Suprapubic skin (tissue), 4 donors: Measurements from ENCODE around the gene SULT1B1. TPM values are rescaled to one million over a fixed set of nuclear protein-coding genes. Genes with fewer than 3 reads are reported as not detected.

Source experiments
- DNase-seq, 2 donors: peaks; one replicate each; pipeline ENCODE4 v3.0.0-alpha.2; 2019; ENCODE audit warnings: low spot score in 2 of 2
- H3K27ac ChIP-seq: fragments of 200-600 bp; sonication (generic); one replicate; pipeline ENCODE4 v1.5.1; 2019
- H3K27me3 ChIP-seq: fragments of 200-600 bp; sonication (generic); one replicate; pipeline ENCODE4 v1.5.1; 2019
- H3K36me3 ChIP-seq: fragments of 200-600 bp; sonication (generic); one replicate; pipeline ENCODE4 v1.5.1; 2019
- H3K4me1 ChIP-seq: fragments of 200-600 bp; sonication (generic); one replicate; pipeline ENCODE4 v1.5.1; 2019
- H3K4me3 ChIP-seq: fragments of 200-600 bp; sonication (generic); one replicate; pipeline ENCODE4 v1.5.1; 2019; ENCODE audit warnings: mild to moderate bottlenecking
- H3K9me3 ChIP-seq: fragments of 200-600 bp; sonication (generic); one replicate; pipeline ENCODE4 v1.5.1; 2019
- EP300 ChIP-seq: sonication (generic); formaldehyde crosslinking; IDR thresholded peaks from one replicate; pipeline ENCODE4 v1.6.1; 2017; ENCODE audit warnings: antibody characterized with exemption
- POLR2A ChIP-seq, 2 donors: fragments of 450-650 bp; IDR thresholded peaks; one replicate each; pipeline ENCODE4 v1.6.1; 2017; ENCODE audit warnings: antibody characterized with exemption in 2 of 2, mild to moderate bottlenecking in 2 of 2, moderate library complexity in 2 of 2
- POLR2AphosphoS5 ChIP-seq, 3 donors: sonication (generic); formaldehyde crosslinking; IDR thresholded peaks; one replicate each; pipeline ENCODE4 v1.6.1; 2017; ENCODE audit warnings: antibody characterized with exemption in 3 of 3
- WGBS: methylation state at CpG from one replicate; pipeline ENCODE4 v1.1.5; 2018; 5-methylcytosine and 5-hydroxymethylcytosine counted together
- total RNA-seq, 4 donors: library from RNA; depleted of rRNA; stranded (reverse); fragments of >200 nt; gene quantifications; one replicate each; pipeline ENCODE4 v1.1.0, GENCODE V29; 2016
- TF ChIP-seq, protein P1 (sequence below), 2 donors: fragments of 200-600 bp in 1 of 2; fragments of 450-650 bp in 1 of 2; sonication (generic) in 1 of 2; IDR thresholded peaks; one replicate each; pipeline ENCODE4 v1.5.1; 2016 to 2019; ENCODE audit warnings: antibody characterized with exemption in 2 of 2, mild to moderate bottlenecking in 1 of 2, moderate library complexity in 1 of 2

Gene SULT1B1
- total RNA-seq, 4 donors from 2014 or later = 0.08 to 0.24 (median 0.23) TPM

DNA sequence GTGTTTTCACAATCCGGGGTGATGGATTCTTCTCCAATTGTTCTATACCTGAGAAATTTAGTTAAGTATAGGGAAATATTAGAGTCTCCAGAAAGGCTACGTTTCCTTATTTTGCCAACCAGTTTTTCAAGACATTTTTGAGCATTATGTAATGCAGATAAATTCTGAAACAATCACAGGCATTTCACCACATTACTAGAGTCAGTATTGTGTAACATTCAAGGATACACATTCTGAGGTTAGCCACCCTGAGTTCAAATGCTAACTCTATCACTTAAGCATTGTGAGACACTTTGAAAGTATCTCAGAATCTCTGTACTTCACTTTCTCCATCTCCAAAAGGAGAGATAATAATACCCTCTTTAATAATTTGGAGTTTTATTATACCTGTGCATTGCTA lies 10.6 kb downstream of the SULT1B1 start:
- 72% methylated on average over 2 of the region's 2 CpGs for WGBS
- H3K36me3 ChIP-seq = no peaks in the 10 kb centered on the region
- no peak for TF ChIP-seq POLR2AphosphoS5 (IDR thresholded peaks at IDR 0.05)
- no peak for TF ChIP-seq POLR2A (IDR thresholded peaks at IDR 0.05)
- TF ChIP-seq, protein P1, sequence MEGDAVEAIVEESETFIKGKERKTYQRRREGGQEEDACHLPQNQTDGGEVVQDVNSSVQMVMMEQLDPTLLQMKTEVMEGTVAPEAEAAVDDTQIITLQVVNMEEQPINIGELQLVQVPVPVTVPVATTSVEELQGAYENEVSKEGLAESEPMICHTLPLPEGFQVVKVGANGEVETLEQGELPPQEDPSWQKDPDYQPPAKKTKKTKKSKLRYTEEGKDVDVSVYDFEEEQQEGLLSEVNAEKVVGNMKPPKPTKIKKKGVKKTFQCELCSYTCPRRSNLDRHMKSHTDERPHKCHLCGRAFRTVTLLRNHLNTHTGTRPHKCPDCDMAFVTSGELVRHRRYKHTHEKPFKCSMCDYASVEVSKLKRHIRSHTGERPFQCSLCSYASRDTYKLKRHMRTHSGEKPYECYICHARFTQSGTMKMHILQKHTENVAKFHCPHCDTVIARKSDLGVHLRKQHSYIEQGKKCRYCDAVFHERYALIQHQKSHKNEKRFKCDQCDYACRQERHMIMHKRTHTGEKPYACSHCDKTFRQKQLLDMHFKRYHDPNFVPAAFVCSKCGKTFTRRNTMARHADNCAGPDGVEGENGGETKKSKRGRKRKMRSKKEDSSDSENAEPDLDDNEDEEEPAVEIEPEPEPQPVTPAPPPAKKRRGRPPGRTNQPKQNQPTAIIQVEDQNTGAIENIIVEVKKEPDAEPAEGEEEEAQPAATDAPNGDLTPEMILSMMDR (IDR thresholded peaks at IDR 0.05) = no peak
- TF ChIP-seq EP300 = no peak
- no peaks in the 10 kb centered on the region for H3K27me3 ChIP-seq
- H3K27ac ChIP-seq = no peak overlapping the region
- no peak overlapping the region for H3K4me3 ChIP-seq
- no peaks in the 10 kb centered on the region for H3K4me1 ChIP-seq
- DNase-seq = no peak
- no peaks in the 10 kb centered on the region for H3K9me3 ChIP-seq

DNA sequence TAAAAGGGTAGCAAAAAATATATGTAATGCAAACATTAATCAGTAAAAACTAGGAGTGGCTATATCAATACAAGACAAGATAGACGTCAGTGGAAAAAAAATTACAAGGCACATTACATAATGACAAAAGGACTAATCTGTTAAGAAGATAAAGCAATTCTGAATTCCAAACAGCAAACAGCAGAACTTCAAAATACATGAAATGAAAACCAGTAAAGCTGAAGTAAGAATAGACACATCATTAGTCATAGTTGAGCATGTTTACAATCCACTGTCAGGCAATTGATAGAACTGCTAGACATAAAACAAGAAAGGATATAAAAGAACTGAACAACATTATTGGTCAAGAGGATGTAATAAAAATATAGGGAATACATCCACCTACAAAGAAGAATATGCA lies 12.2 kb downstream of the SULT1B1 start:
- H3K27me3 ChIP-seq = no peaks in the 10 kb centered on the region
- no peak overlapping the region for H3K27ac ChIP-seq
- no peak for TF ChIP-seq POLR2A (IDR thresholded peaks at IDR 0.05)
- H3K9me3 ChIP-seq = no peaks in the 10 kb centered on the region
- WGBS = 64% methylated on average over 1 of the region's 1 CpG
- H3K36me3 ChIP-seq = no peaks in the 10 kb centered on the region
- no peak overlapping the region for H3K4me3 ChIP-seq
- no peaks in the 10 kb centered on the region for H3K4me1 ChIP-seq
- no peak for DNase-seq

DNA sequence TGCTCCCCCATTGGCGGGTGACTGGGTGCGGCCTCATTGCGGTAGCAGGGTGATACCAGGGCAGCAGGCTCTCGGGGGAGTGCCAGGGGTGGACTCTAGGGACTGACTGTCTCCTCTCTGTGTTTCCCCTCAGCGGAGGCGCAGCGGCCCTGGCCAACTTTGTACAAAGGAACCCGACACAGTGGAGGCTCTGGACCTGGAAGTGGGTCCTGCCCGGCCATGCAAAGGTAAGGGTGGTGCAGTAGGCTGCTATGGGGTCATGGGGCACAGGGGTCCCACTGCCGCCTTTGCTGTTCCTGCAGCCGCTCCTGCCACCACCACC lies 16.3 kb downstream of the SULT1B1 start:
- Histone ChIP-seq H3K27me3 (no peaks in the 10 kb centered on the region), H3K36me3 (no peaks in the 10 kb centered on the region), H3K27ac (no peak overlapping the region), H3K4me1 (no peaks in the 10 kb centered on the region), H3K9me3 (no peaks in the 10 kb centered on the region), H3K4me3 (no peak overlapping the region)
- DNase-seq = no peak
- WGBS = 93% methylated on average over 5 of the region's 11 CpGs
- TF ChIP-seq POLR2AphosphoS5 (IDR thresholded peaks at IDR 0.05) = no peak
- TF ChIP-seq POLR2A (IDR thresholded peaks at IDR 0.05) = no peak
- TF ChIP-seq, protein P1 (IDR thresholded peaks at IDR 0.05) = no peak
- no peak for TF ChIP-seq EP300

DNA sequence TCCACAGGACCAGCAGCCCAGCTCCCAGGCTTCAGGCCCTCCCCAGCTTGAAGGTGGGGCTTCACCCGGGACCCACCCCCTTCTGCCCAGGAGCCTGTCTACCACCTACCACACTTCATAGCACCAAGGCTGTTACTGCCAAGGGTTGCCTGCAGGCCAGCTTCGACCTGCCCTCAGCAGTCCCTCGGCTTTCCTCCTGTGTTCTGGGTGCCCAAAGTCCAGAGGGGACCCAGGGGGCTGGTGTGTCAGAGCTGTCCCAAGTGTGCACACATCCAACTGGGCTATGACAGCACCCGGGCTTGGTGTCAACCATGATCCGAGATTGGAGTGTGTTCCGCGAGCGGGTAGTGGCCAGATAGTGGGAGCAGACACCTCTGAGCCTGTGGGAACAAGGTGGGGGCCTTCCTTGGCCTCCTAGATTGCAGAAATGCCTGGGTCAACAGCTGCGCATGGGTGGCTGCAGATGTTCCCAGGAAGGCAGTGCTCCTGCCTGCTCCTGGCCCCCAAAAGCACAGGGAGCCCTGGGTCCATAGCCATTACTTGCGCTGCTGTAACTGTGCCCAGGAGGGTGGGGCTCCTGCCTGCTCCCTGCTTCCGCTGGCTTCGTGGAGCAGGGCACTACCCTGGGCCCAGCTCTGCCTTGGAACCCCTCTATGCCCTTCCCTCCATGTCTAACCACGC lies 16.8 kb downstream of the SULT1B1 start:
- 65% methylated on average over 4 of the region's 13 CpGs for WGBS
- DNase-seq = no peak
- no peak for TF ChIP-seq POLR2AphosphoS5 (IDR thresholded peaks at IDR 0.05)
- no peak for TF ChIP-seq POLR2A (IDR thresholded peaks at IDR 0.05)
- TF ChIP-seq EP300 = no peak
- TF ChIP-seq, protein P1 (IDR thresholded peaks at IDR 0.05) = no peak
- Histone ChIP-seq H3K27me3 (no peaks in the 10 kb centered on the region), H3K4me1 (no peaks in the 10 kb centered on the region), H3K36me3 (no peaks in the 10 kb centered on the region), H3K27ac (no peak overlapping the region), H3K4me3 (no peak overlapping the region), H3K9me3 (no peaks in the 10 kb centered on the region)

DNA sequence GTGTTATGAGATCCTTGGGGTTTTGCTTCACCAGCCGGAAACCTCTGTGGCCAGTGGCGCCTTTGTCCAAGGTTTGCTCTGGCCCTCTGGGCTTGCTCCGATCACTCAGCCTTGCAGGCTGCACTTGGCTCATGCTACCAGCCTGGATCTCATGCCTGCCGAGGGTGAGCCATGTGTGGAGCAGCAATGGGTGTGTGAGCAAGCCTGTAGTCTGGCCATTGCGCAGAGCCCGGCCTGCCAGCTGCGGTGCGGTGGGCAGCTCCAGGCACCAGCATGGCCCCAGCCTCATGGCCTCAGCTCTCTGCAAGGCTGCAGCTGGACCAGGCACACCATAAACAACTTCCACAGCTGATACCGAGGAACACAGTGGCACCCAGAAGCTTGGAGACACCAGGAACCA lies 17.8 kb downstream of the SULT1B1 start:
- WGBS = 89% methylated on average over 3 of the region's 9 CpGs
- TF ChIP-seq, protein P1 (IDR thresholded peaks at IDR 0.05) = no peak
- TF ChIP-seq POLR2AphosphoS5 (IDR thresholded peaks at IDR 0.05) = no peak
- TF ChIP-seq POLR2A (IDR thresholded peaks at IDR 0.05) = no peak
- no peak for TF ChIP-seq EP300
- Histone ChIP-seq H3K27me3 (no peaks in the 10 kb centered on the region), H3K4me1 (no peaks in the 10 kb centered on the region), H3K36me3 (no peaks in the 10 kb centered on the region), H3K4me3 (no peak overlapping the region), H3K9me3 (no peaks in the 10 kb centered on the region), H3K27ac (no peak overlapping the region)
- no peak for DNase-seq

DNA sequence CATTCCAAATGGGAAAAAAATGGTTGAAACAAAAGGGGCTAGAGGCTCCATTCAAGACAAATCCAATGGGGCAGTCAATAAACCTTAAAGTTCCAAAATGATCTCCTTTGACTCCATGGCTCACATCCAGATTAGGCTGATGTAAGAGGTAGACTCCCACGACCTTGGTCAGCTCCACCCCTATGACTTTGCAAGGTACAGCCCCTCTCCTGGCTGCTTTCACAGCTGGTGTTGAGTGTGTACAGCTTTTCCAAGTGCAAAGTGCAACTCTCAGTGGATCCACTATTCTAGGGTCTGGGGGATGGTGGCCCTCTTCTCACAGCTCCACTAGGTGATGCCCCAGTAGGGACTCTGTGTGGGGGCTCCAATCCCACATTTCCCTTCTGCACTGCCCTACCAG lies 21.5 kb downstream of the SULT1B1 start:
- H3K27me3 ChIP-seq = no peaks in the 10 kb centered on the region
- H3K9me3 ChIP-seq = no peaks in the 10 kb centered on the region
- WGBS = 50% methylated on average over 1 of the region's 1 CpG
- no peak for DNase-seq
- no peak overlapping the region for H3K4me3 ChIP-seq
- no peaks in the 10 kb centered on the region for H3K4me1 ChIP-seq
- H3K27ac ChIP-seq = no peak overlapping the region
- no peak for TF ChIP-seq POLR2A (IDR thresholded peaks at IDR 0.05)
- TF ChIP-seq POLR2AphosphoS5 (IDR thresholded peaks at IDR 0.05) = no peak
- no peaks in the 10 kb centered on the region for H3K36me3 ChIP-seq
